K562 (cell line): ENCODE data around the gene TRIM47. TPM values are rescaled to one million over a fixed set of nuclear protein-coding genes. Genes with fewer than 3 reads are reported as not detected.

Experiments used
- ARID1B ChIP-seq: fragments of 450-650 bp; IDR thresholded peaks from 2 replicates; pipeline ENCODE4 v1.6.1; 2016; ENCODE audit warnings: antibody characterized with exemption, mild to moderate bottlenecking, inconsistent platforms
- FOS ChIP-seq: IDR thresholded peaks from 3 replicates; pipeline ENCODE4 v1.6.1; 2011; ENCODE audit not compliant: insufficient read length; ENCODE audit errors: extremely low read depth
- KHSRP ChIP-seq: fragments of 450-650 bp; IDR thresholded peaks from 2 replicates; pipeline ENCODE4 v1.6.1; 2017
- MTA3 ChIP-seq: fragments of 450-650 bp; formaldehyde crosslinking; IDR thresholded peaks from 2 replicates; pipeline ENCODE4 v1.6.1; 2017; ENCODE audit warnings: mild to moderate bottlenecking, borderline replicate concordance
- SMARCA5 ChIP-seq: fragments of 450-650 bp; IDR thresholded peaks from 2 replicates; pipeline ENCODE4 v1.6.1; 2016
- SREBF2 ChIP-seq: sonication (generic); formaldehyde crosslinking; IDR thresholded peaks from 2 replicates; pipeline ENCODE4 v1.4.0; 2020; ENCODE audit warnings: mild to moderate bottlenecking, missing genetic modification reagents
- TCF7 ChIP-seq: sonication (generic); IDR thresholded peaks from 2 replicates; pipeline ENCODE4 v1.6.1; 2016; ENCODE audit warnings: antibody characterized with exemption, borderline replicate concordance
- polyA plus RNA-seq, 8 experiments: library from polyadenylated mRNA; depleted of rRNA in 4 of 8; stranded (reverse) in 5 of 8; unstranded in 3 of 8; fragments of >200 nt; fragmentation: Nextera tagmentation in 2 of 8; fragmentation: Illumina TruSeq in 1 of 8; extraction: Ambion mirVana in 2 of 8; extraction: Trizol in 1 of 8; gene quantifications; 2 replicates each; pipeline versions ENCODE4 v1.2.1 to v1.2.3, GENCODE V29; 2011 to 2014; ENCODE audit warnings: inconsistent platforms in 1 of 8, missing spikeins in 1 of 8
- total RNA-seq, 7 experiments: library from RNA; depleted of rRNA in 6 of 7; stranded (reverse); fragments of >200 nt in 6 of 7; fragmentation: Illumina TruSeq in 2 of 7; extraction: Trizol in 2 of 7; gene quantifications; 2 replicates each; pipeline versions ENCODE4 v1.2.1 to v1.2.3, GENCODE V29; 2011 to 2021; ENCODE audit warnings: low replicate concordance in 1 of 7
- TF ChIP-seq, protein P1 (sequence below): fragments of 450-650 bp; IDR thresholded peaks from 2 replicates; pipeline ENCODE4 v1.6.1; 2016; ENCODE audit warnings: mild to moderate bottlenecking, moderate library complexity

TRIM47 gene
- total and polyA plus RNA-seq, 9 of the 15 experiments (the other 6 are each of a cell fraction or from before 2014, with no cell fraction given): 0.56 to 6.1 (median 3.2) TPM

DNA sequence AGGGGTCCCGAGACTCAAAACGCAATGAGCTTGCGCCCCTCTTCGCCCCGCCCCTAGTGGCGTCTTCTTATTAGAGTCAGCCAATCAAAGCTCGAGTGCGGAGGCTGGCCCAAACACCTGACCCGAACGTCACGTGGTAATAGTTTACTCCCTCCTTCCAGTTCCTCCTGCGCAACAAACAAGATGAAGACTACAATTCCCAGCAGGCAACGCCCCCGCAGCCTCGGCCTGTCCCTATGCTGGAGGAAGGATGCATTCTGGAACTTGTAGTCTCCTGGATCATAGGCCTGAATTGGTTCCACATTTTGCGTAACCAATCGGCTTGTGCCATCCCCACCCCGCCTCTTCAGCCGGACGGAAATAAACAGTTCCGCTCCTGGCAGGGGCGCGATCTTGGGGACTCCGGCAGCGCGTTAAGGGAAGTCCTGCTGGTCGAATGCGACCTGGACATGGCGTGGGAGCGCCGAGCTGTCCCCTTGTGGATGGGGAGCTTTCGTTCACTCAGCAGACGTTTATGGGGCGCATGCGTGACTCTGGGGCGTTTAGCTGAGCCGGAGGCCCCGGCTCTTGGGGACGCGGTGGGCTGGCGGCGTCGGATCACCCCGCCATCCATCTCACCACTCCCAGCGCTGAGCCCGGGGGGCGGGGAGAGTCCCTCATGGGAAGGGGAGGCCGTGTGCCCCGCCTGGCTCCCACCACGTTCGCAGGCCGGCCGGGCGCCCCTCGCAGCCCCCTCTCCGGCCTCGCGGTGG lies 22.9 kb downstream of the TRIM47 start, which contains the start of gene WBP2 (continued):
- TF ChIP-seq, protein P1, sequence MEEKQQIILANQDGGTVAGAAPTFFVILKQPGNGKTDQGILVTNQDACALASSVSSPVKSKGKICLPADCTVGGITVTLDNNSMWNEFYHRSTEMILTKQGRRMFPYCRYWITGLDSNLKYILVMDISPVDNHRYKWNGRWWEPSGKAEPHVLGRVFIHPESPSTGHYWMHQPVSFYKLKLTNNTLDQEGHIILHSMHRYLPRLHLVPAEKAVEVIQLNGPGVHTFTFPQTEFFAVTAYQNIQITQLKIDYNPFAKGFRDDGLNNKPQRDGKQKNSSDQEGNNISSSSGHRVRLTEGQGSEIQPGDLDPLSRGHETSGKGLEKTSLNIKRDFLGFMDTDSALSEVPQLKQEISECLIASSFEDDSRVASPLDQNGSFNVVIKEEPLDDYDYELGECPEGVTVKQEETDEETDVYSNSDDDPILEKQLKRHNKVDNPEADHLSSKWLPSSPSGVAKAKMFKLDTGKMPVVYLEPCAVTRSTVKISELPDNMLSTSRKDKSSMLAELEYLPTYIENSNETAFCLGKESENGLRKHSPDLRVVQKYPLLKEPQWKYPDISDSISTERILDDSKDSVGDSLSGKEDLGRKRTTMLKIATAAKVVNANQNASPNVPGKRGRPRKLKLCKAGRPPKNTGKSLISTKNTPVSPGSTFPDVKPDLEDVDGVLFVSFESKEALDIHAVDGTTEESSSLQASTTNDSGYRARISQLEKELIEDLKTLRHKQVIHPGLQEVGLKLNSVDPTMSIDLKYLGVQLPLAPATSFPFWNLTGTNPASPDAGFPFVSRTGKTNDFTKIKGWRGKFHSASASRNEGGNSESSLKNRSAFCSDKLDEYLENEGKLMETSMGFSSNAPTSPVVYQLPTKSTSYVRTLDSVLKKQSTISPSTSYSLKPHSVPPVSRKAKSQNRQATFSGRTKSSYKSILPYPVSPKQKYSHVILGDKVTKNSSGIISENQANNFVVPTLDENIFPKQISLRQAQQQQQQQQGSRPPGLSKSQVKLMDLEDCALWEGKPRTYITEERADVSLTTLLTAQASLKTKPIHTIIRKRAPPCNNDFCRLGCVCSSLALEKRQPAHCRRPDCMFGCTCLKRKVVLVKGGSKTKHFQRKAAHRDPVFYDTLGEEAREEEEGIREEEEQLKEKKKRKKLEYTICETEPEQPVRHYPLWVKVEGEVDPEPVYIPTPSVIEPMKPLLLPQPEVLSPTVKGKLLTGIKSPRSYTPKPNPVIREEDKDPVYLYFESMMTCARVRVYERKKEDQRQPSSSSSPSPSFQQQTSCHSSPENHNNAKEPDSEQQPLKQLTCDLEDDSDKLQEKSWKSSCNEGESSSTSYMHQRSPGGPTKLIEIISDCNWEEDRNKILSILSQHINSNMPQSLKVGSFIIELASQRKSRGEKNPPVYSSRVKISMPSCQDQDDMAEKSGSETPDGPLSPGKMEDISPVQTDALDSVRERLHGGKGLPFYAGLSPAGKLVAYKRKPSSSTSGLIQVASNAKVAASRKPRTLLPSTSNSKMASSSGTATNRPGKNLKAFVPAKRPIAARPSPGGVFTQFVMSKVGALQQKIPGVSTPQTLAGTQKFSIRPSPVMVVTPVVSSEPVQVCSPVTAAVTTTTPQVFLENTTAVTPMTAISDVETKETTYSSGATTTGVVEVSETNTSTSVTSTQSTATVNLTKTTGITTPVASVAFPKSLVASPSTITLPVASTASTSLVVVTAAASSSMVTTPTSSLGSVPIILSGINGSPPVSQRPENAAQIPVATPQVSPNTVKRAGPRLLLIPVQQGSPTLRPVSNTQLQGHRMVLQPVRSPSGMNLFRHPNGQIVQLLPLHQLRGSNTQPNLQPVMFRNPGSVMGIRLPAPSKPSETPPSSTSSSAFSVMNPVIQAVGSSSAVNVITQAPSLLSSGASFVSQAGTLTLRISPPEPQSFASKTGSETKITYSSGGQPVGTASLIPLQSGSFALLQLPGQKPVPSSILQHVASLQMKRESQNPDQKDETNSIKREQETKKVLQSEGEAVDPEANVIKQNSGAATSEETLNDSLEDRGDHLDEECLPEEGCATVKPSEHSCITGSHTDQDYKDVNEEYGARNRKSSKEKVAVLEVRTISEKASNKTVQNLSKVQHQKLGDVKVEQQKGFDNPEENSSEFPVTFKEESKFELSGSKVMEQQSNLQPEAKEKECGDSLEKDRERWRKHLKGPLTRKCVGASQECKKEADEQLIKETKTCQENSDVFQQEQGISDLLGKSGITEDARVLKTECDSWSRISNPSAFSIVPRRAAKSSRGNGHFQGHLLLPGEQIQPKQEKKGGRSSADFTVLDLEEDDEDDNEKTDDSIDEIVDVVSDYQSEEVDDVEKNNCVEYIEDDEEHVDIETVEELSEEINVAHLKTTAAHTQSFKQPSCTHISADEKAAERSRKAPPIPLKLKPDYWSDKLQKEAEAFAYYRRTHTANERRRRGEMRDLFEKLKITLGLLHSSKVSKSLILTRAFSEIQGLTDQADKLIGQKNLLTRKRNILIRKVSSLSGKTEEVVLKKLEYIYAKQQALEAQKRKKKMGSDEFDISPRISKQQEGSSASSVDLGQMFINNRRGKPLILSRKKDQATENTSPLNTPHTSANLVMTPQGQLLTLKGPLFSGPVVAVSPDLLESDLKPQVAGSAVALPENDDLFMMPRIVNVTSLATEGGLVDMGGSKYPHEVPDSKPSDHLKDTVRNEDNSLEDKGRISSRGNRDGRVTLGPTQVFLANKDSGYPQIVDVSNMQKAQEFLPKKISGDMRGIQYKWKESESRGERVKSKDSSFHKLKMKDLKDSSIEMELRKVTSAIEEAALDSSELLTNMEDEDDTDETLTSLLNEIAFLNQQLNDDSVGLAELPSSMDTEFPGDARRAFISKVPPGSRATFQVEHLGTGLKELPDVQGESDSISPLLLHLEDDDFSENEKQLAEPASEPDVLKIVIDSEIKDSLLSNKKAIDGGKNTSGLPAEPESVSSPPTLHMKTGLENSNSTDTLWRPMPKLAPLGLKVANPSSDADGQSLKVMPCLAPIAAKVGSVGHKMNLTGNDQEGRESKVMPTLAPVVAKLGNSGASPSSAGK: no peak; the same call in 1 of the 2 replicates
- TF ChIP-seq TCF7 (no peak), FOS (peak; percentile 70), SMARCA5 (no peak), MTA3 (peak; percentile 81), SREBF2 (no peak), ARID1B (no peak), KHSRP (no peak)
